Erythroblast (primary cell): ENCODE data around the gene SLC25A47.
"Not testable (repeated sequence)": the region's sequence is repeated elsewhere in the genome, so short reads cannot be mapped to it uniquely, and the experiment has no call there.

Experiments
- GATA1 ChIP-seq: IDR thresholded peaks from 2 replicates; pipeline ENCODE4 v1.6.1; 2011; ENCODE audit warnings: low read depth, mild to moderate bottlenecking, control low read depth, low read length, moderate library complexity
- POLR2A ChIP-seq: IDR thresholded peaks from 2 replicates; pipeline ENCODE4 v1.6.1; 2011; ENCODE audit warnings: mild to moderate bottlenecking, low read length

DNA sequence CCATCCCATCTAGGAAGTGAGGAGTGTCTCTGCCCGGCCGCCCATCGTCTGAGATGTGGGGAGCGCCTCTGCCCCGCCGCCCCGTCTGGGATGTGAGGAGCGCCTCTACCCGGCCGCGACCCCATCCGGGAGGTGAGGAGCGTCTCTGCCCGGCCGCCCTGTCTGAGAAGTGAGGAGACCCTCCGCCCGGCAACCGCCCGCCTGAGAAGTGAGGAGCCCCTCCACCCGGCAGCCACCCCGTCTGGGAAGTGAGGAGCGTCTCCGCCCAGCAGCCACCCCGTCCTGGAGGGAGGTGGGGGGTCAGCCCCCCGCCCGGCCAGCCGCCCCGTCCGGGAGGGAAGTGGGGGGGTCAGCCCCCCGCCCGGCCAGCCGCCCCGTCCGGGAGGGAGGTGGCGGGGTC is 21.5 kb downstream of the SLC25A47 start:
- TF ChIP-seq POLR2A, GATA1: not testable (repeated sequence)
